Stomach (tissue), 4 donors: ENCODE measurements around the gene PUS10.

Experiments
- EP300 ChIP-seq: sonication (generic); formaldehyde crosslinking; IDR thresholded peaks from one replicate; pipeline ENCODE4 v1.6.1; 2017; ENCODE audit warnings: antibody characterized with exemption
- POLR2A ChIP-seq, 4 donors: fragments of 450-650 bp; IDR thresholded peaks; one replicate each; pipeline ENCODE4 v1.6.1; 2016; ENCODE audit warnings: antibody characterized with exemption in 4 of 4, control low read depth in 2 of 4, mild to moderate bottlenecking in 1 of 4, moderate library complexity in 1 of 4
- POLR2AphosphoS5 ChIP-seq, 3 donors: sonication (generic); formaldehyde crosslinking; IDR thresholded peaks; one replicate each; pipeline ENCODE4 v1.6.1; 2016; ENCODE audit warnings: antibody characterized with exemption in 3 of 3
- TF ChIP-seq, protein P1 (sequence below), 7 experiments: fragments of 450-650 bp in 4 of 7; fragments of 200-600 bp in 3 of 7; sonication (generic) in 3 of 7; IDR thresholded peaks; one replicate each; pipeline ENCODE4 v1.5.1; 2016 to 2019; ENCODE audit warnings: antibody characterized with exemption in 7 of 7, control low read depth in 2 of 7, mild to moderate bottlenecking in 1 of 7

DNA sequence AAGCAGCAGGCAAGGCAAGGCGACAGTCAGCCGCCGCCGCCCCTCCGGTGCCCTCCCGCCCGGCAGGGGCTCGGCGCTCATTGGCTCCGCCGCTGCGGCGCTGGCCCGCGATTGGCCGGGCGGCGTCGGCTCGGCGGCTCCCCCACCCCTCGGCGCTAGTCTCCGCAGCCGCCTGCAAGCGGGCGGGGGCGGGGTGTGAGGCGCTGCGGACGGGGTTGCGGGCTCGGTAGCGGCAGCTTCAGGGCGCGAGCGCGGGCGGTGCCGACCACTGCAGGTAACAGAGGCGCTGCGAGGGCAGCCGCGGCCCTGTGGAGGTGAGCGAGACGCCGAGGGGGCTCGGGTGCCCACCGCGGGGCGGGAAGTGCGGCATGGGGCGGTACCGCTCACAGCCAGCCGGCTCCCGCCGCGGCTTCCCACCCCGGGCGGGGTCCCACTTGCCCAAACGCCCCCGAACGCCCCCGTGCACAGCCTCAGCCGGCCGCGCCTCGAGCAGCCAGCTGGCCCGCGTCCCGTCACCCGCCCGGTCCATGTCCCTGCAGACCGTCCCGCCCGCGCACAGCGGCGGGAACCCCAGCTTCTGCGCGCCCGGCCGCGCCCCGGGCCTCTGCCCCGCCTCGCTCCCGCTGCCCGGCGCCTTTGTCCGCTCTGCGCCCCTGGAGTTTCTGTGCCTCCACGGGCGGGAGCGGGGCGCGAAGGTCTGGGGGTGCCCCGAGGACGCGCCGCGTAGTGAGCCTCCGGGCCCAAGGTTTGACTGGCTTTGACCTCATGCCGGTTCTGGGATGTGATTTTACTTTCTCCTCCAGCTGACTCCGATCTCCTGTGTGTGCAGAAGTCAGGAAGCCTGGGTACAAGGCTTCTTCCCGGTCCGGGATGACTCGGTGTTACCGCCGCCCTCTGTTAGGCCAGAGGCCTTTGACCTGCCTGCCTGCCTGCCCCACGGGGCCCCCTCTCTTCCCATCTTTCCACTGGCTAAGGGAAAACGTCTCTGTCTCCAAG is 48.0 kb upstream of the PUS10 start, which contains the start of gene SANBR:
- TF ChIP-seq, protein P1, sequence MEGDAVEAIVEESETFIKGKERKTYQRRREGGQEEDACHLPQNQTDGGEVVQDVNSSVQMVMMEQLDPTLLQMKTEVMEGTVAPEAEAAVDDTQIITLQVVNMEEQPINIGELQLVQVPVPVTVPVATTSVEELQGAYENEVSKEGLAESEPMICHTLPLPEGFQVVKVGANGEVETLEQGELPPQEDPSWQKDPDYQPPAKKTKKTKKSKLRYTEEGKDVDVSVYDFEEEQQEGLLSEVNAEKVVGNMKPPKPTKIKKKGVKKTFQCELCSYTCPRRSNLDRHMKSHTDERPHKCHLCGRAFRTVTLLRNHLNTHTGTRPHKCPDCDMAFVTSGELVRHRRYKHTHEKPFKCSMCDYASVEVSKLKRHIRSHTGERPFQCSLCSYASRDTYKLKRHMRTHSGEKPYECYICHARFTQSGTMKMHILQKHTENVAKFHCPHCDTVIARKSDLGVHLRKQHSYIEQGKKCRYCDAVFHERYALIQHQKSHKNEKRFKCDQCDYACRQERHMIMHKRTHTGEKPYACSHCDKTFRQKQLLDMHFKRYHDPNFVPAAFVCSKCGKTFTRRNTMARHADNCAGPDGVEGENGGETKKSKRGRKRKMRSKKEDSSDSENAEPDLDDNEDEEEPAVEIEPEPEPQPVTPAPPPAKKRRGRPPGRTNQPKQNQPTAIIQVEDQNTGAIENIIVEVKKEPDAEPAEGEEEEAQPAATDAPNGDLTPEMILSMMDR (IDR thresholded peaks at IDR 0.05) = peak in 1 of 7 experiments; percentile 11
- no peak for TF ChIP-seq POLR2A (IDR thresholded peaks at IDR 0.05)
- TF ChIP-seq EP300 = no peak
- peak; percentile 8 to 78 (median 51) for TF ChIP-seq POLR2AphosphoS5 (IDR thresholded peaks at IDR 0.05)
